Thyroid gland (tissue), 4 donors: ENCODE results near the gene SETD3.

Experiments used
- POLR2A ChIP-seq, 2 donors: fragments of 450-650 bp; IDR thresholded peaks; one replicate each; pipeline ENCODE4 v1.6.1; 2017; ENCODE audit warnings: antibody characterized with exemption in 2 of 2, mild to moderate bottlenecking in 2 of 2, moderate library complexity in 1 of 2
- TF ChIP-seq, protein P1 (sequence below), 6 experiments: fragments of 200-600 bp in 3 of 6; fragments of 450-650 bp in 3 of 6; sonication (generic) in 3 of 6; IDR thresholded peaks; one replicate each; pipeline ENCODE4 v1.5.1; 2016 to 2019; ENCODE audit warnings: antibody characterized with exemption in 6 of 6, mild to moderate bottlenecking in 2 of 6, inconsistent platforms in 1 of 6, moderate library complexity in 1 of 6

DNA sequence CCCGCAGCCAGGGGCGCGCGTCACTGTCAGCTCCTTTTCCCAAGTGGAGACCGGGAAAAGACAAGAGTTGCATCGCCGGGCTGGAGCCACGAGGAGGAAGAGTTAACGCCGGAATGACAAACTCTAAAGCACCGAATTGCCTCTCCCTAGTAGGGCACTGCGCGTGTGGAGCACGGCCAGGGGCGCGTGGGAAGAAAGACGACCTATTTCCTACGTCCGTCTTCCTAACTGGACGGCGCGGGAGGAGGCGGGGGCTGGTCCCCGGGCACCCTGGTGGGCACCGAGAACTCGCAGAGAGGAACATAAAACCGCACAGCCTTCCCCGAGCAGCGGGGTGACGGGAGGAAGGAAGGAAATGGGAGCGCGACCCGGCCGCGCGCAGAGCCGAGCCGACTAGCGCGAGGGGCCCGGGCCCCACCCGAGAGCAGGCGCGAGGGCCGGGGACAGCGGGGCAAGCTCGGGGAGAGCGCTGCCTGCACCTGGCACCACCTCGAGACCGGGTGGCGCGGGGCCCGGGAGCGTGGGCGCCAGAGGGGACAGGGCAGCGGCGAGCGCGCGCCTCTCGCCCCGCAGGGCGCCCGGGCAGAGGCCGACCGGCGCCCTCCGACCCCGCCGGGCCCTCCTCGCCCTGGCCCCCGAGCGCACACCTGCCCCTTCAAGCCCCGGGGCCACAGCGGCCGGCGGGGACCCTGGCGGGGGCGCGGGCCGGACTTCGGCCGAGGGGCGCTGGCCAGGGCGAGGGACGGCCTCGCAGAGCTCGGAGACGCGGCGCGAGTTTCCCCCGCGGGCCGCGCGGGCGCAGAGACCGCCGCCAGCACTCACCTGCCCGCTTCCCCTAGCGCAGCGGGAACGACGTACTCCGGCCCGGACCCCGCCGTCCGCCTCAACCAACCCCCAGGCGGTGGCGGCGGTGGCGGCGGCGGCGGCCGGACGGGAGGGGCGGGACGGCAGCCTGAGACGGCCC lies at the start of gene SETD3:
- TF ChIP-seq POLR2A (IDR thresholded peaks at IDR 0.05) = peak in 1 of 2 donors; percentile 74
- TF ChIP-seq, protein P1, sequence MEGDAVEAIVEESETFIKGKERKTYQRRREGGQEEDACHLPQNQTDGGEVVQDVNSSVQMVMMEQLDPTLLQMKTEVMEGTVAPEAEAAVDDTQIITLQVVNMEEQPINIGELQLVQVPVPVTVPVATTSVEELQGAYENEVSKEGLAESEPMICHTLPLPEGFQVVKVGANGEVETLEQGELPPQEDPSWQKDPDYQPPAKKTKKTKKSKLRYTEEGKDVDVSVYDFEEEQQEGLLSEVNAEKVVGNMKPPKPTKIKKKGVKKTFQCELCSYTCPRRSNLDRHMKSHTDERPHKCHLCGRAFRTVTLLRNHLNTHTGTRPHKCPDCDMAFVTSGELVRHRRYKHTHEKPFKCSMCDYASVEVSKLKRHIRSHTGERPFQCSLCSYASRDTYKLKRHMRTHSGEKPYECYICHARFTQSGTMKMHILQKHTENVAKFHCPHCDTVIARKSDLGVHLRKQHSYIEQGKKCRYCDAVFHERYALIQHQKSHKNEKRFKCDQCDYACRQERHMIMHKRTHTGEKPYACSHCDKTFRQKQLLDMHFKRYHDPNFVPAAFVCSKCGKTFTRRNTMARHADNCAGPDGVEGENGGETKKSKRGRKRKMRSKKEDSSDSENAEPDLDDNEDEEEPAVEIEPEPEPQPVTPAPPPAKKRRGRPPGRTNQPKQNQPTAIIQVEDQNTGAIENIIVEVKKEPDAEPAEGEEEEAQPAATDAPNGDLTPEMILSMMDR (IDR thresholded peaks at IDR 0.05) = peak in 1 of 6 experiments; percentile 13
